GM19395 (cell line): ENCODE data around the gene USHBP1.
"Not testable (repeated sequence)": the region's sequence is repeated elsewhere in the genome, so short reads cannot be mapped to it uniquely, and the experiment has no call there.

ENCODE experiments used
- ATAC-seq: cut with Tn5 transposase; IDR thresholded peaks from one replicate; pipeline ENCODE4 v1.9.1; 2021; ENCODE audit warnings: mild to moderate bottlenecking, moderate library complexity; ENCODE audit not compliant: unreplicated experiment

The USHBP1 gene

GRCh38 chr19:17295551-17295950, 31.0 kb upstream of the USHBP1 start:
- not testable (repeated sequence) for ATAC-seq

- ATAC-seq, result no peak
Measured at GRCh38 chr19:17294051-17294891, 29.7 kb upstream of the USHBP1 start.

- no peak for ATAC-seq
Measured at GRCh38 chr19:17293605-17294004, 29.1 kb upstream of the USHBP1 start.

- peak; percentile 88 for ATAC-seq
Measured at GRCh38 chr19:17292301-17293074, 27.9 kb upstream of the USHBP1 start.

- ATAC-seq, result no peak
Measured at GRCh38 chr19:17289489-17289888, 24.9 kb upstream of the USHBP1 start.

- no peak for ATAC-seq
Measured at GRCh38 chr19:17286752-17287151, 22.2 kb upstream of the USHBP1 start.

- no peak for ATAC-seq
Measured at GRCh38 chr19:17286263-17286662, 21.7 kb upstream of the USHBP1 start.

- no peak for ATAC-seq
Measured at GRCh38 chr19:17285415-17286135, 21.0 kb upstream of the USHBP1 start.

- no peak for ATAC-seq
Measured at GRCh38 chr19:17283504-17283996, 19.0 kb upstream of the USHBP1 start.

- no peak for ATAC-seq
Measured at GRCh38 chr19:17282488-17283125, 18.1 kb upstream of the USHBP1 start.

GRCh38 chr19:17281391-17282304, 17.1 kb upstream of the USHBP1 start, which contains the start of gene ANKLE1:
Gene ANKLE1, plus strand, starts transcription at chr19:17281901. Its CDS starts 20 bp downstream, at chr19:17281921.
- no peak for ATAC-seq

- no peak for ATAC-seq
Measured at GRCh38 chr19:17279436-17279835, 14.9 kb upstream of the USHBP1 start.

GRCh38 chr19:17275441-17276175, 11.1 kb upstream of the USHBP1 start:
- no peak for ATAC-seq

GRCh38 chr19:17274892-17275291, 10.3 kb upstream of the USHBP1 start:
- ATAC-seq, result not testable (repeated sequence)

- ATAC-seq, result no peak
Measured at GRCh38 chr19:17268754-17269153, 4.2 kb upstream of the USHBP1 start.

- ATAC-seq, result peak; percentile 92
Measured at GRCh38 chr19:17266975-17267788, 2.6 kb upstream of the USHBP1 start, which contains the start of gene BABAM1. Gene BABAM1, plus strand, starts transcription at chr19:17267443. Its CDS starts 1,364 bp downstream, at chr19:17268807.

GRCh38 chr19:17266589-17266974, 2.0 kb upstream of the USHBP1 start:
- ATAC-seq, result peak; percentile 28

GRCh38 chr19:17266026-17266425, 1.5 kb upstream of the USHBP1 start:
- no peak for ATAC-seq
